ENCODE data around the gene RBM20. TPM values are rescaled to one million over a fixed set of nuclear protein-coding genes. Genes with fewer than 3 reads are reported as not detected.
"Not testable (repeated sequence)": the region's sequence is repeated elsewhere in the genome, so short reads cannot be mapped to it uniquely, and the experiment has no call there.

The RBM20 gene
- total and polyA plus RNA-seq, 5 donors from 2014 or later = 0.15 to 0.72 TPM; not detected in 3

DNA sequence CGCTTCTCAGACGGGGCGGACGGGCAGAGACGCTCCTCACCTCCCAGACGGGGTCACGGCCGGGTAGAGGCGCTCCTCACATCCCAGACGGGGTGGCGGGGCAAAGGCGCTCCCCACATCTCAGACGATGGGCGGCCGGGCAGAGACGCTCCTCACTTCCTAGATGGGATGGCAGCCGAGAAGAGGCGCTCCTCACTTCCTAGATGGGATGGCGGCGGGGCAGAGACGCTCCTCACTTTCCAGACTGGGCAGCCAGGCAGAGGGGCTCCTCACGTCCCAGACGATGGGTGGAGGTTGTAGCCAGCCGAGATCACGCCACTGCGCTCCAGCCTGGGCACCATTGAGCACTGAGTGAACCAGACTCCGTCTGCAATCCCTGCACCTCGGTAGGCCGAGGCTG is 123.5 kb downstream of the RBM20 start:
- H3K36me3 ChIP-seq (ENCODE audit: control insufficient read depth, insufficient read depth, low read length); H3K27ac Mint-ChIP-seq: not testable (repeated sequence)

DNA sequence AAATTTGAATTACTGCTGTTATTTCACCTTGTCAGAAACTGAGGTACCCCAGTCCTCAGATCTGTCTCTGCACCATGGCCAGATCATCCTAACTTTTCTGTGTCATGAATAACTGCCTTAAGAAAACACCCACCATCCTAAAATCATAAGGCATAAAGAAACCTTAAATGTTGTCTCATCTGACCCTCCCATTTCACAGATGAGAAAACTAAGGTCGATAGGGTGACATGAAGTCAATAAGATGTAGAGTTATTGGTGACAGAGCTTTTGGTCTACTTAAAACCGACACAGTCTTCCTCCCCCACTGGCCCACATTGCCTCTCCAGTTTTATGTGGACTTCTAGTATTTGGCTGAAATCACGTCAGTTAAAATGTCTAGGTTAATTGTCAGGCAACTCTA is 126.1 kb downstream of the RBM20 start:
- Mint-ChIP-seq H3K36me3 (no peaks in the 10 kb centered on the region), H3K9me3 (peaks cover 0 to 1% (median 0%) of the 10 kb centered on the region in 7 donors), H3K4me1 (peaks cover 10 to 18% (median 14%) of the 10 kb centered on the region in 4 donors), H3K27ac (no peak overlapping the region), H3K4me3 (no peak overlapping the region), H3K27me3 (peaks cover 4% of the 10 kb centered on the region)
- Histone ChIP-seq H3K27me3 (ENCODE audit: control insufficient read depth, insufficient read depth, low read length) (no peaks in the 10 kb centered on the region), H3K27ac (ENCODE audit: insufficient read depth, low read length, poor library complexity, severe bottlenecking) (no peak overlapping the region), H3K4me3 (ENCODE audit: low read depth, low read length) (no peak overlapping the region), H3K4me1 (ENCODE audit: control insufficient read depth, insufficient read depth, low read length, poor library complexity, severe bottlenecking) (peaks cover 9% of the 10 kb centered on the region), H3K9me3 (ENCODE audit: control insufficient read depth in 2 of 2, low read length in 2 of 2) (no peaks in the 10 kb centered on the region), H3K36me3 (ENCODE audit: control insufficient read depth, insufficient read depth, low read length) (no peaks in the 10 kb centered on the region)
- ATAC-seq (ENCODE audit: low read depth in 2 of 2) (no peak), DNase-seq (no peak)

More for the DNA sequence above, 123.5 kb downstream of the RBM20 start:
- H3K9me3 Mint-ChIP-seq; H3K27me3 ChIP-seq (ENCODE audit: control insufficient read depth, insufficient read depth, low read length); H3K4me1 ChIP-seq (ENCODE audit: control insufficient read depth, insufficient read depth, low read length, poor library complexity, severe bottlenecking); DNase-seq; H3K4me3 Mint-ChIP-seq; H3K27ac ChIP-seq (ENCODE audit: insufficient read depth, low read length, poor library complexity, severe bottlenecking); H3K36me3 Mint-ChIP-seq; H3K4me1 Mint-ChIP-seq; ATAC-seq (ENCODE audit: low read depth in 2 of 2); H3K27me3 Mint-ChIP-seq; H3K4me3 ChIP-seq (ENCODE audit: low read depth, low read length); H3K9me3 ChIP-seq (ENCODE audit: control insufficient read depth in 2 of 2, low read length in 2 of 2): not testable (repeated sequence)

DNA sequence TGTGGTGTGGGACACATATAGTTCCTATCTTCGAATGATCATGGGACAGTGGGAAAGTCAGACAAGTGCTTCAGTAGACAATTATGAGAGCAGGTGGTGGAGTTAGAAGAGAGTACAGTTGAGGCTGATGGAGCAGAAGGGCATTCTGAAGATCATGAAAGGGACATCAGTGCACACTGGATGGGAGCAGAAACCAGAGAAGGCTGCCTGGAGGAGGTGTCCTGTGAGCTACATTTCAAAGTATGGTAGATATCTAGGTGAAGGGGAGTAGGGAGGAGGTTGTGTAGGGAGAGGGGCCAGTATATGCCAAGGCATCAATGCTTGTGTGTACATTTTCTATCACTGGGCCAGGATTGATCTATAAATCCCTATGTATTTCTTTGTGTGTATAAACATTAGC is 127.3 kb downstream of the RBM20 start:
- H3K36me3 Mint-ChIP-seq = no peaks in the 10 kb centered on the region

DNA sequence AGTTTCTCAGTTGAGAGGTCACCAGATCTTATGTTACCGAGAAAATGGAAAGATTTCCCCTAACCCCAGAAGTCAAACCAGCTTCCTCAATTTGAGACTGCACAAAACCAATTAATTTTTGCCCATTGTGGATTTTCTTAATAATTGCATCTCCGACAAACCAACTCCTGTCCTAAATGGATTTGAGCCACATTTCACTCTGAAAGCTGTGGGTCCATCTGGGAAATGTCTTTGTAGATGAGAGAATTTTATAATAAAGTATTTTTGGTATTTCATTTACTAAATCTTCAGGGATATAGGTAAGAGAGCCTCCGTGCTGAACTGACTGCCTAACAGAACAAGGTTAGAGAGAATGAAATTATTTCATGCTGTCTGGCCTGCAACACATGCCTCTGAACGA is 127.9 kb downstream of the RBM20 start:
- H3K36me3 ChIP-seq (ENCODE audit: control insufficient read depth, insufficient read depth, low read length) = no peaks in the 10 kb centered on the region
- no peak overlapping the region for H3K27ac ChIP-seq (ENCODE audit: insufficient read depth, low read length, poor library complexity, severe bottlenecking)
- no peaks in the 10 kb centered on the region for H3K9me3 ChIP-seq (ENCODE audit: control insufficient read depth in 2 of 2, low read length in 2 of 2)
- peaks cover 9% of the 10 kb centered on the region for H3K4me1 ChIP-seq (ENCODE audit: control insufficient read depth, insufficient read depth, low read length, poor library complexity, severe bottlenecking)
- ATAC-seq (ENCODE audit: low read depth in 2 of 2) = no peak
- no peak overlapping the region for H3K27ac Mint-ChIP-seq
- no peaks in the 10 kb centered on the region for H3K36me3 Mint-ChIP-seq
- H3K27me3 ChIP-seq (ENCODE audit: control insufficient read depth, insufficient read depth, low read length) = no peaks in the 10 kb centered on the region
- H3K4me1 Mint-ChIP-seq = peaks cover 10 to 22% (median 16%) of the 10 kb centered on the region in 4 donors
- H3K9me3 Mint-ChIP-seq = peaks cover 0 to 2% (median 0%) of the 10 kb centered on the region in 7 donors
- peaks cover 4% of the 10 kb centered on the region for H3K27me3 Mint-ChIP-seq
- H3K4me3 Mint-ChIP-seq = no peak overlapping the region
- DNase-seq = no peak
- H3K4me3 ChIP-seq (ENCODE audit: low read depth, low read length) = no peak overlapping the region

More for the DNA sequence above, 127.3 kb downstream of the RBM20 start:
- Mint-ChIP-seq H3K27ac (no peak overlapping the region), H3K4me1 (peaks cover 10 to 22% (median 16%) of the 10 kb centered on the region in 4 donors), H3K27me3 (peaks cover 4% of the 10 kb centered on the region), H3K4me3 (no peak overlapping the region), H3K9me3 (peaks cover 0 to 1% (median 0%) of the 10 kb centered on the region in 7 donors)
- no peaks in the 10 kb centered on the region for H3K9me3 ChIP-seq (ENCODE audit: control insufficient read depth in 2 of 2, low read length in 2 of 2)
- ATAC-seq (ENCODE audit: low read depth in 2 of 2) (no peak), DNase-seq (no peak)
- H3K27me3 ChIP-seq (ENCODE audit: control insufficient read depth, insufficient read depth, low read length) = no peaks in the 10 kb centered on the region
- H3K27ac ChIP-seq (ENCODE audit: insufficient read depth, low read length, poor library complexity, severe bottlenecking) = no peak overlapping the region
- H3K4me3 ChIP-seq (ENCODE audit: low read depth, low read length) = no peak overlapping the region
- no peaks in the 10 kb centered on the region for H3K36me3 ChIP-seq (ENCODE audit: control insufficient read depth, insufficient read depth, low read length)
- H3K4me1 ChIP-seq (ENCODE audit: control insufficient read depth, insufficient read depth, low read length, poor library complexity, severe bottlenecking) = peaks cover 9% of the 10 kb centered on the region

- H3K4me1 Mint-ChIP-seq = peaks cover 10 to 22% (median 16%) of the 10 kb centered on the region in 4 donors
- no peaks in the 10 kb centered on the region for H3K36me3 Mint-ChIP-seq
- H3K27ac Mint-ChIP-seq = no peak overlapping the region
- Histone ChIP-seq H3K27ac (ENCODE audit: insufficient read depth, low read length, poor library complexity, severe bottlenecking) (no peak overlapping the region), H3K27me3 (ENCODE audit: control insufficient read depth, insufficient read depth, low read length) (no peaks in the 10 kb centered on the region), H3K4me3 (ENCODE audit: low read depth, low read length) (no peak overlapping the region), H3K4me1 (ENCODE audit: control insufficient read depth, insufficient read depth, low read length, poor library complexity, severe bottlenecking) (peaks cover 9% of the 10 kb centered on the region), H3K9me3 (ENCODE audit: control insufficient read depth in 2 of 2, low read length in 2 of 2) (no peaks in the 10 kb centered on the region), H3K36me3 (ENCODE audit: control insufficient read depth, insufficient read depth, low read length) (no peaks in the 10 kb centered on the region)
- peaks cover 0 to 2% (median 0%) of the 10 kb centered on the region in 7 donors for H3K9me3 Mint-ChIP-seq
- no peak overlapping the region for H3K4me3 Mint-ChIP-seq
- no peak for ATAC-seq (ENCODE audit: low read depth in 2 of 2)
- H3K27me3 Mint-ChIP-seq = peaks cover 4% of the 10 kb centered on the region
- no peak for DNase-seq
Observed at GRCh38 chr10:110772454-110773025, 128.4 kb downstream of the RBM20 start.

DNA sequence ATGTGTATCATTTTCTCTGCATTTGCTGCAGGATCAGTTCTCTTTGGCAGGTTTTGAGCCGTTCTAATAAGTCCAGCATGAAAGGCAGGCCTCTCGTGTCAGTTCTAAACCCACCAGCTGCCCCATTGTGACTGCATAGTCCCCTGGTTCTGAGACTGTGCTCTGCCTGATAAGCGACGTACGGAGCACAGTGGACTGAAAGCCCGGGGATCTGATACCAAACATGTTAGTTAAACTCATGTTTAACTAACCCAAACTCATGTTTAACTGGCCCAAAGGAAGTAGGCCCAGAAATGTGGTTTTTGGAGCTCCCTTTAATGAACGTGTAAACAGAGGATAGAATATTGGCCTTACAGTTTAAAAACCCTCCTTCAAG is 129.5 kb downstream of the RBM20 start:
- Histone ChIP-seq H3K36me3 (ENCODE audit: control insufficient read depth, insufficient read depth, low read length) (no peaks in the 10 kb centered on the region), H3K27me3 (ENCODE audit: control insufficient read depth, insufficient read depth, low read length) (no peaks in the 10 kb centered on the region), H3K4me3 (ENCODE audit: low read depth, low read length) (no peak overlapping the region), H3K4me1 (ENCODE audit: control insufficient read depth, insufficient read depth, low read length, poor library complexity, severe bottlenecking) (peaks cover 9% of the 10 kb centered on the region), H3K27ac (ENCODE audit: insufficient read depth, low read length, poor library complexity, severe bottlenecking) (peak overlapping the region; percentile 24), H3K9me3 (ENCODE audit: control insufficient read depth in 2 of 2, low read length in 2 of 2) (no peaks in the 10 kb centered on the region)
- Mint-ChIP-seq H3K27me3 (peaks cover 4% of the 10 kb centered on the region), H3K9me3 (peaks cover 0 to 2% (median 0%) of the 10 kb centered on the region in 7 donors), H3K4me3 (no peak overlapping the region), H3K36me3 (no peaks in the 10 kb centered on the region), H3K4me1 (peaks cover 10 to 22% (median 16%) of the 10 kb centered on the region in 4 donors), H3K27ac (peak overlapping the region; percentile 27 to 54 (median 54))
- DNase-seq (no peak), ATAC-seq (ENCODE audit: low read depth in 2 of 2) (no peak)

GRCh38 chr10:110774069-110775019 is 130.2 kb downstream of the RBM20 start:
- peak; percentile 5 to 81 (median 34) for DNase-seq
- Mint-ChIP-seq H3K4me3 (no peak overlapping the region), H3K4me1 (peaks cover 10 to 22% (median 16%) of the 10 kb centered on the region in 4 donors), H3K27me3 (peaks cover 4% of the 10 kb centered on the region), H3K9me3 (peaks cover 0 to 2% (median 0%) of the 10 kb centered on the region in 7 donors), H3K27ac (peak overlapping the region; percentile 48 to 54 (median 54)), H3K36me3 (no peaks in the 10 kb centered on the region)
- no peaks in the 10 kb centered on the region for H3K36me3 ChIP-seq (ENCODE audit: control insufficient read depth, insufficient read depth, low read length)
- no peaks in the 10 kb centered on the region for H3K9me3 ChIP-seq (ENCODE audit: control insufficient read depth in 2 of 2, low read length in 2 of 2)
- H3K4me3 ChIP-seq (ENCODE audit: low read depth, low read length) = no peak overlapping the region
- peaks cover 9% of the 10 kb centered on the region for H3K4me1 ChIP-seq (ENCODE audit: control insufficient read depth, insufficient read depth, low read length, poor library complexity, severe bottlenecking)
- no peaks in the 10 kb centered on the region for H3K27me3 ChIP-seq (ENCODE audit: control insufficient read depth, insufficient read depth, low read length)
- H3K27ac ChIP-seq (ENCODE audit: insufficient read depth, low read length, poor library complexity, severe bottlenecking) = peak overlapping the region; percentile 24
- peak; percentile 90 to 93 for ATAC-seq (ENCODE audit: low read depth in 2 of 2)

All from CD4-positive, CD25-positive, alpha-beta regulatory T cell (primary cell).